Psoas muscle (tissue), 8 donors: ENCODE measurements around the gene TMEM116. TPM values are rescaled to one million over a fixed set of nuclear protein-coding genes. Genes with fewer than 3 reads are reported as not detected.

Source experiments
- ATAC-seq, 4 donors: fragments of 200-7000 bp; cut with Tn5 transposase; one replicate each; pipeline ENCODE4 v1.9.1; 2020; ENCODE audit warnings: moderate library complexity in 3 of 4, mild to moderate bottlenecking in 2 of 4
- DNase-seq, 2 donors: peaks; one replicate each; pipeline ENCODE4 v3.0.0-alpha.2; 2020
- H3K27ac ChIP-seq: fragments of 200-600 bp; one replicate; pipeline ENCODE4 v1.8.0; 2022
- H3K27me3 ChIP-seq, 3 donors: fragments of 200-600 bp in 1 of 3; one replicate each; pipeline versions ENCODE4 v1.6.1 to v1.8.0; 2013 to 2022; ENCODE audit warnings: low read length in 2 of 3, mild to moderate bottlenecking in 2 of 3, moderate library complexity in 1 of 3; ENCODE audit not compliant: insufficient read depth in 3 of 3
- H3K36me3 ChIP-seq, 2 donors: fragments of 200-600 bp in 1 of 2; one replicate each; pipeline versions ENCODE4 v1.6.1 to v1.8.0; 2013 to 2022; ENCODE audit warnings: low read depth in 1 of 2, mild to moderate bottlenecking in 1 of 2, moderate library complexity in 1 of 2; ENCODE audit not compliant: insufficient read depth in 1 of 2
- H3K4me1 ChIP-seq: fragments of 200-600 bp; one replicate; pipeline ENCODE4 v1.8.0; 2022
- H3K4me3 ChIP-seq: fragments of 200-600 bp; one replicate; pipeline ENCODE4 v1.8.0; 2022; ENCODE audit warnings: mild to moderate bottlenecking
- H3K9me3 ChIP-seq: fragments of 200-600 bp; one replicate; pipeline ENCODE4 v1.8.0; 2022
- CTCF ChIP-seq: fragments of 200-600 bp; IDR thresholded peaks from one replicate; pipeline ENCODE4 v1.8.0; 2022; ENCODE audit warnings: antibody characterized with exemption
- WGBS, 3 donors: extraction: QIAGEN DNeasy Blood & Tissue Kit; methylation state at CpG; one replicate each; pipeline versions ENCODE4 v1.1.6 to v1.1.7; 2013; 5-methylcytosine and 5-hydroxymethylcytosine counted together
- intact Hi-C, 2 donors: fragments of 100-400 bp; cut with DNase I; formaldehyde crosslinking; loops; one replicate each; pipeline versions ENCODE4 v1.11.0 to v1.14.2; 2022
- polyA plus RNA-seq, 3 donors: library from polyadenylated mRNA; stranded (reverse); fragments of 200-250 nt; gene quantifications; one replicate each; pipeline ENCODE4 v1.2.3, GENCODE V29; 2013
- total RNA-seq, 4 donors: library from RNA; stranded (reverse); fragmentation: NEBNext Ultra II Directional in 2 of 4; extraction: Animal tissue kit (Norgen Biotek cat#: 25700) in 2 of 4; gene quantifications; one replicate each; pipeline versions ENCODE4 v1.2.1 to v1.2.4, GENCODE V29; 2021 to 2023
- donor health status: healthy with polysubstance abuse.
- donor health status: DM: no; HTN: no; CAD: no; lungs with moderate emphysema.
- donor health status: Bipolar disorder and iron deficiency.
- donor health status: healthy.
- donor health status: DM: yes; HTN: yes; CAD: no.
- donor health status: DM: no; HTN: no; CAD: no.
- donor health status: DM: no; HTN: no; CAD: no.
- donor health status: DM: yes; HTN: yes; CAD: no.

The TMEM116 gene
- total and polyA plus RNA-seq, 7 donors = 3.2 to 12.5 (median 5.4) TPM

GRCh38 chr12:111925171-111925570 is 87.8 kb downstream of the TMEM116 start:
- H3K4me1 ChIP-seq = no peaks in the 10 kb centered on the region
- intact Hi-C loops = no loop called here
- ATAC-seq (no peak), DNase-seq (no peak)
- H3K36me3 ChIP-seq = no peaks in the 10 kb centered on the region
- no peak for TF ChIP-seq CTCF
- no peaks in the 10 kb centered on the region for H3K9me3 ChIP-seq
- no peak overlapping the region for H3K4me3 ChIP-seq
- no peaks in the 10 kb centered on the region for H3K27me3 ChIP-seq
- H3K27ac ChIP-seq = no peak overlapping the region
- 70 to 81% (median 75%) methylated on average over 3 of the region's 3 CpGs for WGBS, 3 donors

- WGBS, 3 donors = 92 to 100% (median 94%) methylated on average over 1 of the region's 1 CpG
- DNase-seq = no peak
- no peak for ATAC-seq
- intact Hi-C loops = no loop called here
- Histone ChIP-seq H3K4me1 (no peaks in the 10 kb centered on the region), H3K4me3 (no peak overlapping the region), H3K27me3 (no peaks in the 10 kb centered on the region), H3K27ac (no peak overlapping the region), H3K36me3 (peaks cover 0 to 13% of the 10 kb centered on the region in 2 donors), H3K9me3 (peaks cover 9% of the 10 kb centered on the region)
- TF ChIP-seq CTCF = no peak
These were observed 105.2 kb downstream of the TMEM116 start for GRCh38 chr12:111907740-111908139.

DNA sequence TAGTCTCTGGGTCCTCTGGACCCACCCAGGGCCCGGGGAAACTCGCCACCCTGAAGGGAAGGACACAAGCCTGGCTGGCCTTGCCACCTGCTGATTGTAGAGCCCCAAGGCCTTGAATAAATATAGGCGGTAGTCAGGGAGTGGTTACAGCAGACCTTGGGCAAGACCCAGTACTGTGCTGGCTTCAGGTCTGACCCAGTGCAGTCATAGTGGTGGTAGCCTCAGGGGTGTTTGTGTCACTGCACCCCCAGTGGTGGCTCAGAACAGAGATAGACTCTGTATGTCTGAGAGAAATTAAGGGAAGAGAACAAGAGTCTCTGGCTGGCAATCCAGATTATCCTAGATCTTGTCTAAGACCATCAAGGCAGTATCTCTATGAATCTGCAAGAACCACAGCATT is 107.5 kb downstream of the TMEM116 start:
- H3K4me1 ChIP-seq = no peaks in the 10 kb centered on the region
- H3K27ac ChIP-seq = no peak overlapping the region
- WGBS, 3 donors = 94 to 98% (median 97%) methylated on average over 3 of the region's 3 CpGs
- no peak for TF ChIP-seq CTCF
- H3K4me3 ChIP-seq = no peak overlapping the region
- H3K36me3 ChIP-seq = peaks cover 0 to 23% of the 10 kb centered on the region in 2 donors
- no peaks in the 10 kb centered on the region for H3K27me3 ChIP-seq
- DNase-seq (no peak), ATAC-seq (no peak)
- H3K9me3 ChIP-seq = peaks cover 9% of the 10 kb centered on the region
- intact Hi-C loops = no loop called here

DNA sequence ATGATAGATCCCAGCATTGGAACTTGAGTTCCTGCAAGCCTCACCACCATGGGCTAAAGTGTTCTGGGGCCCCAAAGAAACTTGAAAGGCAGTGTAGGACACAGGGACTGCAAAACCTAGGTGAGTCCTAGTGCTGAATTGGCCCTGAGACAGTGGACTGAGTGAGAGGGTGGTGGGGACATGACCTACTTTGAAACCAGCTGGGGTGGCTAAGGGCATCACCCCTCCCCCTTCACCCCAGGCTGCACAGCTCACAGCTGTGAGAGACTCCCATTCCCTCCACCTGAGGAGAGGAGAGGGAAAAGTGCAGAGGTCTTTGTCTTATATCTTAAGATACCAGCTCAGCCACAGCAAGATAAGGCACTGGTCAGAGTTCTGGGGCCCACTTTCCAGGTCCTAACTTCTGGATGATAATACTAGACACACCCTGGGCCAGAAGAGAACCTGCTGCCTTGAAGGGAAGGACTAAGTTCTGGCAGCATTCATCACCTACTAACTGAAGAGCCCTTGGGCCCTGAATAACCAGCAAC is 108.5 kb downstream of the TMEM116 start:
- intact Hi-C loops = no loop called here
- no peak overlapping the region for H3K4me3 ChIP-seq
- no peaks in the 10 kb centered on the region for H3K27me3 ChIP-seq
- H3K4me1 ChIP-seq = no peaks in the 10 kb centered on the region
- peaks cover 8% of the 10 kb centered on the region for H3K9me3 ChIP-seq
- TF ChIP-seq CTCF = no peak
- DNase-seq (no peak), ATAC-seq (no peak)
- H3K36me3 ChIP-seq = peaks cover 0 to 32% of the 10 kb centered on the region in 2 donors
- no peak overlapping the region for H3K27ac ChIP-seq

DNA sequence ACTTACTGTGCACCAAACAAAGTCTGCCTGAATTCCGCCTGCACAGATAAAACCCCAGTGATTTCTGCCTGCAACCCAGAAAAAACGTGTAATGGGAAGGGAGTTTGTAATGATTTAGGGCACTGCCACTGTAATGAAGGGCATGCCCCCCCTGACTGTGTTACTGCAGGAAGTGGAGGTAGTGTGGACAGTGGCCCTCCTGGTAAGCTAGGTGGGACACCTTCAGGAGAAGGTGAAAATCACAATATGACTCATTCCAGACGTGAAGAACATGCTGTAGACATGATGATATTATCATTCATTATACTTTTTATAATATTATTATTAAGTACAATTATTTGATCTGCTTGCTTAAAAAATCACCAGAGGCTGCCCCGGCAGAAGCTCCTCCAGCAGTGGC is 111.8 kb downstream of the TMEM116 start:
- H3K4me3 ChIP-seq = no peak overlapping the region
- no peak for TF ChIP-seq CTCF
- no peak for ATAC-seq
- 83 to 84% (median 83%) methylated on average over 4 of the region's 4 CpGs for WGBS, 3 donors
- peaks cover 0 to 62% of the 10 kb centered on the region in 2 donors for H3K36me3 ChIP-seq
- H3K9me3 ChIP-seq = no peaks in the 10 kb centered on the region
- no peak overlapping the region for H3K27ac ChIP-seq
- intact Hi-C loops = no loop called here
- H3K4me1 ChIP-seq = no peaks in the 10 kb centered on the region
- no peak for DNase-seq
- H3K27me3 ChIP-seq = no peaks in the 10 kb centered on the region
